ENCODE data around the gene ERAS.

GRCh38 chrX:48790477-48790876 is 35.8 kb upstream of the ERAS start:
- TF ChIP-seq CTCF (conservative IDR thresholded peaks at IDR 0.05; ENCODE audit: low read depth, low read length) (no peak), EZH2 (IDR thresholded peaks at IDR 0.05; ENCODE audit: low read length, unreplicated experiment) (no peak), EZH2phosphoT487 (IDR thresholded peaks at IDR 0.05; ENCODE audit: borderline replicate concordance, low read length) (no peak)
